ENCODE results near the gene WNT5A. TPM values are rescaled to one million over a fixed set of nuclear protein-coding genes. Genes with fewer than 3 reads are reported as not detected.

The WNT5A gene
- total RNA-seq, 1 experiment from 2014 or later: 9.5 TPM

DNA sequence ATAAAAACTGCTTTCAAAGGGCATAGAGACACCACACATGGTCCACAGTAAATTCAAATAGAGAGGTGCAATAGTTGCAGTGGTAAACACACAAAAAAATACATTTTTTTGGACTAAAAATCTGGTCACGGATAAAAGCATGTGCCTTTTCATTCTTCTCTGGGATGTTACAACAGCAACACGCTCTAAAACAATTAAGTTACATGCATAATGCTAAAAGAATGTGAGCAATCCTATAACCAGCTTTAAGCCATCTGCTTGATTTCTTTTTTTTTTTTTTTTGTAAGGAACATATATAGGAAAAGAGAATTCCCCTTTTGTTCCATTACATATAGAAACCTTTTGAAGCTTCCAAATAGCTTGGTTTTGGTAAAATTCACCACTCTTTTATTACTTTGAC, 20.0 kb downstream of the WNT5A start:
- CTCF ChIA-PET: interaction anchor here (0.6 to 1.4 kb wide), 2 partner anchors 46 to 607 kb away, joined by 3 to 4 read pairs; no protein-coding TSS in a partner anchor
- H3K4me1 Mint-ChIP-seq (ENCODE audit: insufficient read depth, unreplicated experiment): peaks cover 12% of the 10 kb centered on the region

DNA sequence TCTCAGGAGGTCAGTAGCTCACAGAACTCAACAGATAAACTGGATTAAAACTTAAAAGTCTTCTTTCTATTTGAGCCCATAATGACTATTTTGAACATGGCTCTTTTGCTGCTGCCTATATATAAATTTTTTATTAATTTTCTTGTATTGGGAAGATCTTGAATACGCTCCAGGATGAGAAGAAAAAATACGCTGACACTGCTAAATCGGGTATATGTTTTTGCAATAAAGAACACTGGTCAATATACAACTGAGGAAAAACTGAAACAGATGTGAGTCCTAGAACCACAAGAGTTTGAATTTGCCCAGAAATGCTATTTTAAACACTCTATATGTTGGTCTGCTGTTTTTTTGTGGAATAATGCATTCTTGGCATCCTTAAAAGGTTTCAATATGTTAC, 20.6 kb downstream of the WNT5A start:
- H3K36me3 Mint-ChIP-seq (ENCODE audit: insufficient read depth, unreplicated experiment): peaks cover 10% of the 10 kb centered on the region
- H3K27me3 Mint-ChIP-seq (ENCODE audit: insufficient read depth, unreplicated experiment): no peaks in the 10 kb centered on the region
- DNase-seq (ENCODE audit: unreplicated experiment): no peak
- TF ChIP-seq, protein P1, sequence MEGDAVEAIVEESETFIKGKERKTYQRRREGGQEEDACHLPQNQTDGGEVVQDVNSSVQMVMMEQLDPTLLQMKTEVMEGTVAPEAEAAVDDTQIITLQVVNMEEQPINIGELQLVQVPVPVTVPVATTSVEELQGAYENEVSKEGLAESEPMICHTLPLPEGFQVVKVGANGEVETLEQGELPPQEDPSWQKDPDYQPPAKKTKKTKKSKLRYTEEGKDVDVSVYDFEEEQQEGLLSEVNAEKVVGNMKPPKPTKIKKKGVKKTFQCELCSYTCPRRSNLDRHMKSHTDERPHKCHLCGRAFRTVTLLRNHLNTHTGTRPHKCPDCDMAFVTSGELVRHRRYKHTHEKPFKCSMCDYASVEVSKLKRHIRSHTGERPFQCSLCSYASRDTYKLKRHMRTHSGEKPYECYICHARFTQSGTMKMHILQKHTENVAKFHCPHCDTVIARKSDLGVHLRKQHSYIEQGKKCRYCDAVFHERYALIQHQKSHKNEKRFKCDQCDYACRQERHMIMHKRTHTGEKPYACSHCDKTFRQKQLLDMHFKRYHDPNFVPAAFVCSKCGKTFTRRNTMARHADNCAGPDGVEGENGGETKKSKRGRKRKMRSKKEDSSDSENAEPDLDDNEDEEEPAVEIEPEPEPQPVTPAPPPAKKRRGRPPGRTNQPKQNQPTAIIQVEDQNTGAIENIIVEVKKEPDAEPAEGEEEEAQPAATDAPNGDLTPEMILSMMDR (IDR thresholded peaks at IDR 0.05; ENCODE audit: unreplicated experiment): no peak
- H3K4me3 Mint-ChIP-seq (ENCODE audit: unreplicated experiment): no peak overlapping the region
- H3K27ac Mint-ChIP-seq (ENCODE audit: low read depth, unreplicated experiment): no peak overlapping the region
- intact Hi-C loops (cut with micrococcal nuclease): loop anchor here (5.0 kb wide), 1 partner anchor 134 kb away; no protein-coding TSS in a partner anchor
- CTCF ChIA-PET: interaction anchor here (0.9 to 1.0 kb wide), 2 partner anchors 11 to 614 kb away, joined by 3 to 5 read pairs; no protein-coding TSS in a partner anchor
- H3K4me1 Mint-ChIP-seq (ENCODE audit: insufficient read depth, unreplicated experiment): peaks cover 18% of the 10 kb centered on the region
- POLR2A ChIA-PET: no interaction called here
- H3K9me3 Mint-ChIP-seq (ENCODE audit: unreplicated experiment): no peaks in the 10 kb centered on the region
- no TSS peak for BruUV-seq (replicated peaks)

More for the DNA sequence above, 20.0 kb downstream of the WNT5A start:
- Mint-ChIP-seq H3K9me3 (ENCODE audit: unreplicated experiment) (no peaks in the 10 kb centered on the region), H3K27ac (ENCODE audit: low read depth, unreplicated experiment) (no peak overlapping the region), H3K4me3 (ENCODE audit: unreplicated experiment) (no peak overlapping the region), H3K36me3 (ENCODE audit: insufficient read depth, unreplicated experiment) (peaks cover 12% of the 10 kb centered on the region), H3K27me3 (ENCODE audit: insufficient read depth, unreplicated experiment) (no peaks in the 10 kb centered on the region)
- intact Hi-C loops (cut with micrococcal nuclease): loop anchor here (5.0 kb wide), 1 partner anchor 135 kb away; no protein-coding TSS in a partner anchor
- peak; percentile 28 for DNase-seq (ENCODE audit: unreplicated experiment)
- POLR2A ChIA-PET: no interaction called here
- BruUV-seq (replicated peaks): no TSS peak
- TF ChIP-seq, protein P1 (IDR thresholded peaks at IDR 0.05; ENCODE audit: unreplicated experiment): no peak

DNA sequence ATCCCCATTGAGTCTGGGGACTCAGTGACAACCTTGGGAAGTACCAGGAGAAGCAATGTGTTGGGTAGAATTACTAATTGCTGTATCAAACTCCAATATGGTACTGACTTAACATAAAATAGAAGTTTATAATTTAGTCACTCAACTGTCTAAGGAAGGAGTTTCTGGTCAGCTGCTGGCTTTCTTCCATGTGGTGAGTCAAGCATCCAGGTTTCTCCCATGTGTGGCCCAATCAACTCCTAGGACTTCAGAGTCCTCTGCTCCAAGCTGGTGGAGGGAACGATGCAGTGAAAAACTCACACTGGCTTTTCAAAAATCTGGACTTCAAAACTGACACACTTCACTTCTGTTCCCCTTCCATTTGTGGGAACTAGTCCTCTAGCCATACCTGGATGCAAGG, 25.2 kb downstream of the WNT5A start:
- no peaks in the 10 kb centered on the region for H3K27me3 Mint-ChIP-seq (ENCODE audit: insufficient read depth, unreplicated experiment)
- TF ChIP-seq, protein P1 (IDR thresholded peaks at IDR 0.05; ENCODE audit: unreplicated experiment): no peak
- BruUV-seq (replicated peaks): no TSS peak
- H3K4me3 Mint-ChIP-seq (ENCODE audit: unreplicated experiment): no peak overlapping the region
- no peaks in the 10 kb centered on the region for H3K9me3 Mint-ChIP-seq (ENCODE audit: unreplicated experiment)
- H3K4me1 Mint-ChIP-seq (ENCODE audit: insufficient read depth, unreplicated experiment): peaks cover 11% of the 10 kb centered on the region
- peak; percentile 85 for DNase-seq (ENCODE audit: unreplicated experiment)
- CTCF ChIA-PET: interaction anchor here (1.4 kb wide), 1 partner anchor 9 kb away, joined by 5 read pairs; no protein-coding TSS in a partner anchor
- intact Hi-C loops (cut with micrococcal nuclease): no loop called here
- POLR2A ChIA-PET: no interaction called here
- no peak overlapping the region for H3K27ac Mint-ChIP-seq (ENCODE audit: low read depth, unreplicated experiment)
- H3K36me3 Mint-ChIP-seq (ENCODE audit: insufficient read depth, unreplicated experiment): peaks cover 4% of the 10 kb centered on the region

DNA sequence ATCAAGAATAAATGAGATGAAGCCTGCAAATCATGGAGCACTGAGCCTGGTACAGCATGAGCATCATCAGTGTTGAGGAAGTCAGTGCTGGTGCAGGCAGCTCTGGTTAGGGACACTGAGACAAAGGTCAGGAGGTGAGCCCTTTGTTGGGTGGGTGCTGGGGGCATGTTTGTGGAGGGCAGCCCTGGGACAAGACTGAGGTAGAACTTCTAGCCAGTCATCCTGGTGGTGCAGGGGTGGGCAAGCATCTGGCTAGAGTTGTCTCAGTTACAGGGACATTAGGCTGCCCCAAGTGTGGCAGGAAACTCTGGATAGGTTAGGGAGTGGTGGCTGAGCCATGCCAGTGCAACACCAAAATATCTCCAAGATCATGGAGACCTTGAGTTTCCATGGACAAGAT, 27.3 kb downstream of the WNT5A start:
- Mint-ChIP-seq H3K36me3 (ENCODE audit: insufficient read depth, unreplicated experiment) (peaks cover 4% of the 10 kb centered on the region), H3K27me3 (ENCODE audit: insufficient read depth, unreplicated experiment) (no peaks in the 10 kb centered on the region), H3K9me3 (ENCODE audit: unreplicated experiment) (no peaks in the 10 kb centered on the region), H3K27ac (ENCODE audit: low read depth, unreplicated experiment) (no peak overlapping the region), H3K4me3 (ENCODE audit: unreplicated experiment) (no peak overlapping the region), H3K4me1 (ENCODE audit: insufficient read depth, unreplicated experiment) (peaks cover 11% of the 10 kb centered on the region)
- no peak for DNase-seq (ENCODE audit: unreplicated experiment)
- intact Hi-C loops (cut with micrococcal nuclease): no loop called here
- ChIA-PET CTCF (interaction anchor here (0.6 to 0.7 kb wide), 2 partner anchors 24 to 256 kb away, joined by 3 read pairs; no protein-coding TSS in a partner anchor), POLR2A (no interaction called here)
- TF ChIP-seq, protein P1 (IDR thresholded peaks at IDR 0.05; ENCODE audit: unreplicated experiment): no peak
- no TSS peak for BruUV-seq (replicated peaks)
